Neural cell (in vitro differentiated cells): ENCODE results near the gene ARHGEF1. TPM values are rescaled to one million over a fixed set of nuclear protein-coding genes. Genes with fewer than 3 reads are reported as not detected.

Source experiments
- H2AFZ ChIP-seq: fragments of 200-600, 300-800 bp; sonication (generic), shearing (Covaris generic); 2 replicates; pipeline ENCODE4 v1.6.0; 2014; ENCODE audit warnings: low read depth, mild to moderate bottlenecking, antibody characterized with exemption, low read length, moderate library complexity
- H3F3A ChIP-seq: fragments of 200-600 bp; shearing (Covaris generic); 2 replicates; pipeline ENCODE4 v1.6.1; 2016; ENCODE audit warnings: mild to moderate bottlenecking, moderate library complexity, mixed read lengths, antibody characterized with exemption, low read length; ENCODE audit not compliant: insufficient read depth, poor library complexity, severe bottlenecking
- H3K27ac ChIP-seq: fragments of 200-600, 300-800 bp; sonication (generic), shearing (Covaris generic); 2 replicates; pipeline ENCODE4 v1.5.1; 2014; ENCODE audit warnings: mild to moderate bottlenecking, low read length, moderate library complexity
- H3K27me3 ChIP-seq: fragments of 300-800, 200-600 bp; sonication (generic), shearing (Covaris generic); 2 replicates; pipeline ENCODE4 v1.6.0; 2014; ENCODE audit warnings: mild to moderate bottlenecking, low read depth, low read length, moderate library complexity; ENCODE audit not compliant: insufficient read depth
- H3K36me3 ChIP-seq: fragments of 300-800, 200-600 bp; sonication (generic), shearing (Covaris generic); 2 replicates; pipeline ENCODE4 v1.5.1; 2014; ENCODE audit warnings: mild to moderate bottlenecking, antibody characterized with exemption, low read length, moderate library complexity; ENCODE audit not compliant: insufficient read depth
- H3K4me2 ChIP-seq: fragments of 300-800, 200-600 bp; sonication (generic), shearing (Covaris generic); 2 replicates; pipeline ENCODE4 v1.6.0; 2014; ENCODE audit warnings: mild to moderate bottlenecking, low read length
- H3K4me3 ChIP-seq: fragments of 300-800, 200-600 bp; sonication (generic), shearing (Covaris generic); 2 replicates; pipeline ENCODE4 v1.5.1; 2014; ENCODE audit warnings: mild to moderate bottlenecking, low read length, moderate library complexity
- H3K79me2 ChIP-seq: fragments of 200-600 bp; shearing (Covaris generic); replicated peaks from 2 replicates; pipeline ENCODE4 v1.6.0; 2014; ENCODE audit warnings: mild to moderate bottlenecking, low read length, moderate library complexity; ENCODE audit not compliant: insufficient read depth
- H3K9ac ChIP-seq: fragments of 300-800, 200-600 bp; sonication (generic), shearing (Covaris generic); 2 replicates; pipeline ENCODE4 v1.6.1; 2016; ENCODE audit warnings: mild to moderate bottlenecking, low read length, mixed read lengths
- H3K9me2 ChIP-seq: fragments of 200-600 bp; shearing (Covaris generic); 2 replicates; pipeline ENCODE4 v1.6.1; 2016; ENCODE audit warnings: mild to moderate bottlenecking, low read length, mixed read lengths; ENCODE audit not compliant: insufficient read depth
- H3K9me3 ChIP-seq: fragments of 200-600, 300-800 bp; sonication (generic), shearing (Covaris generic); 2 replicates; pipeline ENCODE4 v1.6.1; 2016; ENCODE audit warnings: mild to moderate bottlenecking, mixed run types, low read length, moderate library complexity, mixed read lengths
- H4K20me1 ChIP-seq: fragments of 200-600 bp; shearing (Covaris generic); 2 replicates; pipeline ENCODE4 v1.6.1; 2016; ENCODE audit warnings: mild to moderate bottlenecking, mixed run types; ENCODE audit not compliant: insufficient read depth
- EP300 ChIP-seq: fragments of 450-650 bp; conservative IDR thresholded peaks from 2 replicates; pipeline ENCODE4 v1.6.1; 2014; ENCODE audit warnings: antibody characterized with exemption, mild to moderate bottlenecking, moderate library complexity; ENCODE audit not compliant: poor library complexity, severe bottlenecking
- EZH2 ChIP-seq: fragments of 200-600, 300-800 bp; shearing (Covaris generic), sonication (generic); IDR thresholded peaks from 2 replicates; pipeline ENCODE4 v1.6.1; 2014; ENCODE audit warnings: antibody characterized with exemption, low read length, borderline replicate concordance, mild to moderate bottlenecking; ENCODE audit not compliant: insufficient read depth, poor library complexity, severe bottlenecking
- MXI1 ChIP-seq: fragments of 450-650 bp; conservative IDR thresholded peaks from 2 replicates; pipeline ENCODE4 v1.6.1; 2014; ENCODE audit warnings: antibody characterized with exemption, mild to moderate bottlenecking; ENCODE audit not compliant: poor library complexity, severe bottlenecking
- POLR2AphosphoS5 ChIP-seq: IDR thresholded peaks from 2 replicates; pipeline ENCODE4 v1.6.1; 2012
- RAD21 ChIP-seq: fragments of 450-650 bp; conservative IDR thresholded peaks from 2 replicates; pipeline ENCODE4 v1.6.1; 2014; ENCODE audit warnings: antibody characterized with exemption, mild to moderate bottlenecking, moderate library complexity
- SMC3 ChIP-seq: fragments of 450-650 bp; conservative IDR thresholded peaks from 2 replicates; pipeline ENCODE4 v1.6.1; 2014; ENCODE audit warnings: antibody characterized with exemption, mild to moderate bottlenecking, moderate library complexity; ENCODE audit not compliant: poor library complexity
- TAF1 ChIP-seq: IDR thresholded peaks from 2 replicates; pipeline ENCODE4 v1.6.1; 2012; ENCODE audit warnings: low read depth
- polyA plus RNA-seq: library from polyadenylated mRNA; depleted of rRNA; stranded (reverse); fragments of >200 nt; gene quantifications from 2 replicates; pipeline ENCODE4 v1.2.3, GENCODE V29; 2014
- TF ChIP-seq, protein P1 (sequence below): IDR thresholded peaks from 2 replicates; pipeline ENCODE4 v1.6.1; 2012; ENCODE audit warnings: borderline replicate concordance
- TF ChIP-seq, protein P2 (sequence below): fragments of 450-650 bp; IDR thresholded peaks from 2 replicates; pipeline ENCODE4 v1.5.1; 2014; ENCODE audit warnings: antibody characterized with exemption, mild to moderate bottlenecking, moderate library complexity; ENCODE audit not compliant: poor library complexity, severe bottlenecking

The ARHGEF1 gene
- polyA plus RNA-seq, 1 donor from 2014 or later, result 12.0 TPM

DNA sequence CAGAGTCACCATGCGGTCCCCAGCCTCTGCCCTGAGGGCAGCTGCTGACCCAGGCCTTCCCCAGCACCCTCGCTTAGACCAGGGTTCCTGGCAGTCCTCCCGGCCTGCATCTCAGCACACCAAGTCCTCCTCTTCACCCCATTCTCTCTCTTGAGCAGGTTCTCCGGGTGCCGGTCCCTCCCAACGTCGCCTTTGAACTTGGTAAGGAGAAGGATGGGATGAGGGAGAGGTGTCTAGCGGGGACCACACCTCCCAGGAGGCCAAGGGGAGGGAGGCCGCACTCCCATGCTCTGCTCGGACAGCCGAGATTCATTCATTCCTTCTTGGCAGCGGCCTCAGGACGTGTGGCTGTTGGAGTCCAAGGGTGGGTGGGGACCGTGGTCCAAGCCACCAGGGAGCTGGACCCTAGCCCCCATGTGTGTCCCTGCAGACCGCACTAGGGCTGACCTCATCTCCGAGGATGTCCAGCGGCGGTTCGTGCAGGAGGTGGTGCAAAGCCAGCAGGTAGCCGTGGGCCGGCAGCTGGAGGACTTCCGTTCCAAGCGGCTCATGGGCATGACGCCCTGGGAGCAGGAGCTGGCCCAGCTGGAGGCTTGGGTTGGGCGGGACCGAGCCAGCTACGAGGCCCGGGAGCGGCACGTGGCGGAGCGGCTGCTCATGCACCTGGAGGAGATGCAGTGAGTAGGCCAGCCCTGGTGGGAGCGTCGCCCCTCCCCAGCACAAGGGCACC is 9.4 kb downstream of the ARHGEF1 start:
- no peaks in the 10 kb centered on the region for H3K9me2 ChIP-seq
- no peaks in the 10 kb centered on the region for H3K9me3 ChIP-seq
- no peaks in the 10 kb centered on the region for H4K20me1 ChIP-seq
- no peak overlapping the region for H3K4me2 ChIP-seq
- H3K36me3 ChIP-seq, result no peaks in the 10 kb centered on the region
- TF ChIP-seq SMC3, result no peak
- TF ChIP-seq, protein P1, sequence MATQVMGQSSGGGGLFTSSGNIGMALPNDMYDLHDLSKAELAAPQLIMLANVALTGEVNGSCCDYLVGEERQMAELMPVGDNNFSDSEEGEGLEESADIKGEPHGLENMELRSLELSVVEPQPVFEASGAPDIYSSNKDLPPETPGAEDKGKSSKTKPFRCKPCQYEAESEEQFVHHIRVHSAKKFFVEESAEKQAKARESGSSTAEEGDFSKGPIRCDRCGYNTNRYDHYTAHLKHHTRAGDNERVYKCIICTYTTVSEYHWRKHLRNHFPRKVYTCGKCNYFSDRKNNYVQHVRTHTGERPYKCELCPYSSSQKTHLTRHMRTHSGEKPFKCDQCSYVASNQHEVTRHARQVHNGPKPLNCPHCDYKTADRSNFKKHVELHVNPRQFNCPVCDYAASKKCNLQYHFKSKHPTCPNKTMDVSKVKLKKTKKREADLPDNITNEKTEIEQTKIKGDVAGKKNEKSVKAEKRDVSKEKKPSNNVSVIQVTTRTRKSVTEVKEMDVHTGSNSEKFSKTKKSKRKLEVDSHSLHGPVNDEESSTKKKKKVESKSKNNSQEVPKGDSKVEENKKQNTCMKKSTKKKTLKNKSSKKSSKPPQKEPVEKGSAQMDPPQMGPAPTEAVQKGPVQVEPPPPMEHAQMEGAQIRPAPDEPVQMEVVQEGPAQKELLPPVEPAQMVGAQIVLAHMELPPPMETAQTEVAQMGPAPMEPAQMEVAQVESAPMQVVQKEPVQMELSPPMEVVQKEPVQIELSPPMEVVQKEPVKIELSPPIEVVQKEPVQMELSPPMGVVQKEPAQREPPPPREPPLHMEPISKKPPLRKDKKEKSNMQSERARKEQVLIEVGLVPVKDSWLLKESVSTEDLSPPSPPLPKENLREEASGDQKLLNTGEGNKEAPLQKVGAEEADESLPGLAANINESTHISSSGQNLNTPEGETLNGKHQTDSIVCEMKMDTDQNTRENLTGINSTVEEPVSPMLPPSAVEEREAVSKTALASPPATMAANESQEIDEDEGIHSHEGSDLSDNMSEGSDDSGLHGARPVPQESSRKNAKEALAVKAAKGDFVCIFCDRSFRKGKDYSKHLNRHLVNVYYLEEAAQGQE, result no peak
- TF ChIP-seq, protein P2, sequence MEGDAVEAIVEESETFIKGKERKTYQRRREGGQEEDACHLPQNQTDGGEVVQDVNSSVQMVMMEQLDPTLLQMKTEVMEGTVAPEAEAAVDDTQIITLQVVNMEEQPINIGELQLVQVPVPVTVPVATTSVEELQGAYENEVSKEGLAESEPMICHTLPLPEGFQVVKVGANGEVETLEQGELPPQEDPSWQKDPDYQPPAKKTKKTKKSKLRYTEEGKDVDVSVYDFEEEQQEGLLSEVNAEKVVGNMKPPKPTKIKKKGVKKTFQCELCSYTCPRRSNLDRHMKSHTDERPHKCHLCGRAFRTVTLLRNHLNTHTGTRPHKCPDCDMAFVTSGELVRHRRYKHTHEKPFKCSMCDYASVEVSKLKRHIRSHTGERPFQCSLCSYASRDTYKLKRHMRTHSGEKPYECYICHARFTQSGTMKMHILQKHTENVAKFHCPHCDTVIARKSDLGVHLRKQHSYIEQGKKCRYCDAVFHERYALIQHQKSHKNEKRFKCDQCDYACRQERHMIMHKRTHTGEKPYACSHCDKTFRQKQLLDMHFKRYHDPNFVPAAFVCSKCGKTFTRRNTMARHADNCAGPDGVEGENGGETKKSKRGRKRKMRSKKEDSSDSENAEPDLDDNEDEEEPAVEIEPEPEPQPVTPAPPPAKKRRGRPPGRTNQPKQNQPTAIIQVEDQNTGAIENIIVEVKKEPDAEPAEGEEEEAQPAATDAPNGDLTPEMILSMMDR, result no peak
- TF ChIP-seq EZH2, result no peak
- TF ChIP-seq MXI1, result no peak
- TF ChIP-seq POLR2AphosphoS5, result no peak
- H3F3A ChIP-seq, result no peaks in the 10 kb centered on the region
- no peak overlapping the region for H2AFZ ChIP-seq
- no peaks in the 10 kb centered on the region for H3K27me3 ChIP-seq
- no peak overlapping the region for H3K27ac ChIP-seq
- no peak overlapping the region for H3K9ac ChIP-seq
- H3K4me3 ChIP-seq, result no peak overlapping the region
- no peaks in the 10 kb centered on the region for H3K79me2 ChIP-seq

DNA sequence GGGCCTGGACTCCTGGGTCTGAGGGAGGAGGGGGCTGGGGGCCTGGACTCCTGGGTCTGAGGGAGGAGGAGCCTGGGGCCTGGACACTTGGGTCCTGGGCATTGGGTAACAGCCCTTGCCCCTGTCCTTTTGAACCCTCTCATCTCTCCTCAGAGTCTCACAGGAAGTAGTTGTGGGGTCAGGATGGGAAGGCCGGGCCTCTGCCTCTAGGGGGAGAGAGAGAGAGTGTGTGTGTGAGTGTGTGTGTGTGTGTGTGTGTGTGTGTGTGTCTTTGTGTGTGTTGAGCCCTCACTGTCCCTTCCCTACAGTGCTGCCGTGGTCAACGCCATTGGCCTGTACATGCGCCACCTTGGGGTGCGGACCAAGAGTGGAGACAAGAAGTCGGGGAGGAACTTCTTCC is 10.9 kb downstream of the ARHGEF1 start:
- Histone ChIP-seq H3K9me2 (no peaks in the 10 kb centered on the region), H3K4me2 (no peak overlapping the region), H3K27me3 (no peaks in the 10 kb centered on the region), H3F3A (no peaks in the 10 kb centered on the region), H3K36me3 (no peaks in the 10 kb centered on the region), H3K9me3 (no peaks in the 10 kb centered on the region), H3K27ac (no peak overlapping the region), H3K4me3 (no peak overlapping the region), H2AFZ (no peak overlapping the region), H4K20me1 (no peaks in the 10 kb centered on the region), H3K9ac (no peak overlapping the region), H3K79me2 (no peaks in the 10 kb centered on the region)
- no peak for TF ChIP-seq RAD21
- TF ChIP-seq EP300, result no peak
- no peak for TF ChIP-seq SMC3
- no peak for TF ChIP-seq TAF1
- TF ChIP-seq, protein P2, result no peak
- TF ChIP-seq, protein P1, result no peak
- no peak for TF ChIP-seq EZH2
- TF ChIP-seq MXI1, result no peak
- TF ChIP-seq POLR2AphosphoS5, result no peak
